Body of pancreas (tissue), 4 donors: ENCODE measurements around the gene KANK2. TPM values are rescaled to one million over a fixed set of nuclear protein-coding genes. Genes with fewer than 3 reads are reported as not detected.

Experiments used
- ATAC-seq: fragments of 150-250 bp; one replicate; pipeline ENCODE4 v1.9.1; 2016
- DNase-seq, 4 donors: peaks; one replicate each; pipeline ENCODE4 v3.0.0-alpha.2; 2019
- H3K27ac ChIP-seq, 4 donors: fragments of 200-600 bp; sonication (generic); 1 replicate in 3 of 4; 2 replicates in 1 of 4; pipeline versions ENCODE4 v1.5.1 to v1.6.1; 2016 to 2019; ENCODE audit warnings: mild to moderate bottlenecking in 1 of 4, mixed read lengths in 1 of 4, moderate library complexity in 1 of 4
- H3K27me3 ChIP-seq, 2 donors: fragments of 200-600 bp; sonication (generic); one replicate each; pipeline ENCODE4 v1.6.0; 2016; ENCODE audit warnings: mild to moderate bottlenecking in 1 of 2
- H3K36me3 ChIP-seq, 2 donors: fragments of 200-600 bp; sonication (generic); replicated peaks in 1 of 2; 2 replicates each; pipeline ENCODE4 v1.5.1; 2016; ENCODE audit warnings: low read depth in 2 of 2; ENCODE audit not compliant: insufficient read depth in 1 of 2
- H3K4me1 ChIP-seq: fragments of 200-600 bp; sonication (generic); one replicate; pipeline ENCODE4 v1.6.0; 2016
- H3K4me3 ChIP-seq, 2 donors: fragments of 200-600 bp; sonication (generic); 1 replicate in 1 of 2; 2 replicates in 1 of 2; pipeline ENCODE4 v1.5.1; 2016 to 2019
- H3K9me3 ChIP-seq, 3 donors: fragments of 200-600 bp; sonication (generic); 1 replicate in 2 of 3; 2 replicates in 1 of 3; pipeline ENCODE4 v1.5.1; 2016
- CTCF ChIP-seq, 7 experiments: fragments of 450-650 bp in 4 of 7; fragments of 200-600 bp in 3 of 7; sonication (generic) in 3 of 7; IDR thresholded peaks; one replicate each; pipeline ENCODE4 v1.5.1; 2016 to 2019; ENCODE audit warnings: antibody characterized with exemption in 7 of 7
- POLR2A ChIP-seq, 3 donors: fragments of 450-650 bp; IDR thresholded peaks; one replicate each; pipeline ENCODE4 v1.6.1; 2016; ENCODE audit warnings: antibody characterized with exemption in 3 of 3, mild to moderate bottlenecking in 2 of 3
- WGBS, 2 donors: methylation state at CpG; one replicate each; pipeline ENCODE4 v1.1.5; 2017; 5-methylcytosine and 5-hydroxymethylcytosine counted together
- intact Hi-C: fragments of 100-400 bp; cut with DNase I; formaldehyde crosslinking; loops from one replicate; pipeline ENCODE4 v1.15.1; 2023
- total RNA-seq, 2 donors: library from RNA; depleted of rRNA; stranded (reverse); fragments of >200 nt; gene quantifications; one replicate each; pipeline ENCODE4 v1.1.0, GENCODE V29; 2016

The KANK2 gene
- total RNA-seq, 2 donors from 2014 or later, result 133 to 165 TPM

- H3K27ac ChIP-seq, result no peak overlapping the region
These were observed 42.7 kb downstream of the KANK2 start for GRCh38 chr19:11154683-11155047.

GRCh38 chr19:11152318-11153062 is 44.9 kb downstream of the KANK2 start:
- 52 to 74% methylated on average over 7 to 11 of the region's 11 CpGs for WGBS, 2 donors

More at GRCh38 chr19:11154683-11155047, 42.7 kb downstream of the KANK2 start:
- Histone ChIP-seq H3K27me3 (no peaks in the 10 kb centered on the region), H3K9me3 (no peaks in the 10 kb centered on the region), H3K4me3 (no peak overlapping the region), H3K4me1 (peaks cover 63% of the 10 kb centered on the region), H3K36me3 (no peaks in the 10 kb centered on the region)
- WGBS, 2 donors, result 39 to 40% methylated on average over 6 of the region's 6 CpGs
- TF ChIP-seq CTCF (IDR thresholded peaks at IDR 0.05) (no peak), POLR2A (IDR thresholded peaks at IDR 0.05) (no peak)
- no peak for ATAC-seq
- DNase-seq, result no peak
- intact Hi-C loops, result no loop called here

GRCh38 chr19:11151181-11151580 is 46.2 kb downstream of the KANK2 start:
- Histone ChIP-seq H3K4me1 (peaks cover 31% of the 10 kb centered on the region), H3K27me3 (no peaks in the 10 kb centered on the region), H3K9me3 (no peaks in the 10 kb centered on the region), H3K36me3 (no peaks in the 10 kb centered on the region), H3K27ac (no peak overlapping the region), H3K4me3 (no peak overlapping the region)
- intact Hi-C loops, result no loop called here
- no peak for ATAC-seq
- 86 to 90% methylated on average over 7 of the region's 7 CpGs for WGBS, 2 donors
- no peak for DNase-seq
- no peak for TF ChIP-seq CTCF (IDR thresholded peaks at IDR 0.05)
- no peak for TF ChIP-seq POLR2A (IDR thresholded peaks at IDR 0.05)

More at GRCh38 chr19:11152318-11153062, 44.9 kb downstream of the KANK2 start:
- no peaks in the 10 kb centered on the region for H3K36me3 ChIP-seq
- ATAC-seq (peak; percentile 65), DNase-seq (peak; percentile 82 to 91 (median 90))
- intact Hi-C loops, result no loop called here
- H3K9me3 ChIP-seq, result no peaks in the 10 kb centered on the region
- H3K27ac ChIP-seq, result peak overlapping the region; percentile 75 to 86 (median 80)
- H3K4me3 ChIP-seq, result no peak overlapping the region
- TF ChIP-seq POLR2A (IDR thresholded peaks at IDR 0.05), result no peak
- no peak for TF ChIP-seq CTCF (IDR thresholded peaks at IDR 0.05)
- H3K27me3 ChIP-seq, result no peaks in the 10 kb centered on the region
- H3K4me1 ChIP-seq, result peaks cover 44% of the 10 kb centered on the region

GRCh38 chr19:11148001-11148400 is 49.3 kb downstream of the KANK2 start:
- no peaks in the 10 kb centered on the region for H3K36me3 ChIP-seq
- intact Hi-C loops, result no loop called here
- H3K27ac ChIP-seq, result no peak overlapping the region
- no peaks in the 10 kb centered on the region for H3K9me3 ChIP-seq
- no peak for ATAC-seq
- TF ChIP-seq CTCF (IDR thresholded peaks at IDR 0.05) (no peak), POLR2A (IDR thresholded peaks at IDR 0.05) (no peak)
- no peaks in the 10 kb centered on the region for H3K27me3 ChIP-seq
- 89 to 93% methylated on average over 13 of the region's 14 CpGs for WGBS, 2 donors
- H3K4me1 ChIP-seq, result peaks cover 21% of the 10 kb centered on the region
- no peak overlapping the region for H3K4me3 ChIP-seq
- no peak for DNase-seq

GRCh38 chr19:11145536-11145924 is 51.8 kb downstream of the KANK2 start:
- H3K27me3 ChIP-seq, result no peaks in the 10 kb centered on the region
- no peak for TF ChIP-seq CTCF (IDR thresholded peaks at IDR 0.05)
- no peak for TF ChIP-seq POLR2A (IDR thresholded peaks at IDR 0.05)
- no peak overlapping the region for H3K4me3 ChIP-seq
- ATAC-seq, result no peak
- intact Hi-C loops, result no loop called here
- peaks cover 31% of the 10 kb centered on the region for H3K4me1 ChIP-seq
- no peak overlapping the region for H3K27ac ChIP-seq
- no peak for DNase-seq
- WGBS, 2 donors, result 93 to 100% methylated on average over 3 of the region's 3 CpGs
- no peaks in the 10 kb centered on the region for H3K36me3 ChIP-seq
- no peaks in the 10 kb centered on the region for H3K9me3 ChIP-seq
